Testis (tissue), 2 donors: ENCODE results near the gene GIPC2.

Experiments
- POLR2A ChIP-seq: fragments of 450-650 bp; IDR thresholded peaks from one replicate; pipeline ENCODE4 v1.6.1; 2017; ENCODE audit warnings: antibody characterized with exemption, mild to moderate bottlenecking, moderate library complexity
- TF ChIP-seq, protein P1 (sequence below), 3 experiments: fragments of 450-650 bp in 2 of 3; fragments of 200-600 bp in 1 of 3; sonication (generic) in 1 of 3; IDR thresholded peaks; one replicate each; pipeline ENCODE4 v1.5.1; 2016 to 2019; ENCODE audit warnings: antibody characterized with exemption in 3 of 3, mild to moderate bottlenecking in 2 of 3, moderate library complexity in 1 of 3

DNA sequence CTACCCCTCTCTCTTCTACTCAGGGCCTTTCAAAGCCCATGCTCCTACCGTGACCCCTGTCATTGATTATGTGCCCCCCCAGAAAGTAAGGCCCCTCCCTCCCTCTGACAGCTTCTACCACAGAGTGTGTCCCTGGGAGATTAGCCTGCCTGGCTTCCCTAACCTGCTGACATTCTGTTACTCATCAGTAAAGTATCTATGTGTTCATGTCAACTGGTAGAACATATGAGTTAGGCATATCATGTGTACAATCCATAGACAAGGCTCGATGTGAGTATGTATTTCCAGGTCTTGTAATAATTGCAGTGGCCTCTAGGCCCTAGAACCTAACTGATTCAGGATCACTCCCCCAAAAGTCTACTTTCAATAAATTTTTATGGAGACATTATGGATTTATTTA lies 120.0 kb downstream of the GIPC2 start:
- TF ChIP-seq, protein P1, sequence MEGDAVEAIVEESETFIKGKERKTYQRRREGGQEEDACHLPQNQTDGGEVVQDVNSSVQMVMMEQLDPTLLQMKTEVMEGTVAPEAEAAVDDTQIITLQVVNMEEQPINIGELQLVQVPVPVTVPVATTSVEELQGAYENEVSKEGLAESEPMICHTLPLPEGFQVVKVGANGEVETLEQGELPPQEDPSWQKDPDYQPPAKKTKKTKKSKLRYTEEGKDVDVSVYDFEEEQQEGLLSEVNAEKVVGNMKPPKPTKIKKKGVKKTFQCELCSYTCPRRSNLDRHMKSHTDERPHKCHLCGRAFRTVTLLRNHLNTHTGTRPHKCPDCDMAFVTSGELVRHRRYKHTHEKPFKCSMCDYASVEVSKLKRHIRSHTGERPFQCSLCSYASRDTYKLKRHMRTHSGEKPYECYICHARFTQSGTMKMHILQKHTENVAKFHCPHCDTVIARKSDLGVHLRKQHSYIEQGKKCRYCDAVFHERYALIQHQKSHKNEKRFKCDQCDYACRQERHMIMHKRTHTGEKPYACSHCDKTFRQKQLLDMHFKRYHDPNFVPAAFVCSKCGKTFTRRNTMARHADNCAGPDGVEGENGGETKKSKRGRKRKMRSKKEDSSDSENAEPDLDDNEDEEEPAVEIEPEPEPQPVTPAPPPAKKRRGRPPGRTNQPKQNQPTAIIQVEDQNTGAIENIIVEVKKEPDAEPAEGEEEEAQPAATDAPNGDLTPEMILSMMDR (IDR thresholded peaks at IDR 0.05), result no peak
- no peak for TF ChIP-seq POLR2A
